Keratinocyte (primary cell): ENCODE results near the gene NHLRC2. TPM values are rescaled to one million over a fixed set of nuclear protein-coding genes. Genes with fewer than 3 reads are reported as not detected.
A peak's percentile ranks its signal among the peaks of the same experiment; 100 is the strongest.

Source experiments
- DNase-seq: peaks from one replicate; pipeline ENCODE4 v3.0.0-alpha.2; 2011; ENCODE audit warnings: low read depth, missing footprints, low spot score
- FAIRE-seq: peaks from 2 replicates; lab custom pipeline; 2011; peaks lifted over from hg19 to GRCh38; lab: Jason Lieb, UNC
- H2AFZ ChIP-seq: 2 replicates; pipeline ENCODE4 v1.6.0; 2012; ENCODE audit warnings: low read length, control low read depth, inconsistent platforms; ENCODE audit not compliant: control insufficient read depth
- H3K27ac ChIP-seq: 2 replicates; pipeline ENCODE4 v1.5.1; 2011; ENCODE audit warnings: low read length; ENCODE audit not compliant: control insufficient read depth, insufficient read depth
- H3K27me3 ChIP-seq: 3 replicates; pipeline ENCODE4 v1.6.0; 2011; ENCODE audit warnings: low read length; ENCODE audit not compliant: control insufficient read depth, insufficient read depth; ENCODE audit errors: extremely low read depth
- H3K36me3 ChIP-seq, 2 experiments: 2 replicates in 1 of 2; 3 replicates in 1 of 2; pipeline ENCODE4 v1.5.1; 2011; ENCODE audit warnings: low read length in 2 of 2, mild to moderate bottlenecking in 1 of 2; ENCODE audit not compliant: control insufficient read depth in 2 of 2, insufficient read depth in 2 of 2; ENCODE audit errors: extremely low read depth in 1 of 2
- H3K4me1 ChIP-seq: 3 replicates; pipeline ENCODE4 v1.5.1; 2011; ENCODE audit warnings: low read length; ENCODE audit not compliant: control insufficient read depth, insufficient read depth; ENCODE audit errors: extremely low read depth
- H3K4me2 ChIP-seq: 3 replicates; pipeline ENCODE4 v1.6.0; 2011; ENCODE audit warnings: low read depth, low read length; ENCODE audit not compliant: control insufficient read depth, insufficient read depth; ENCODE audit errors: extremely low read depth
- H3K4me3 ChIP-seq, 3 experiments: fragments of 200-600 bp in 1 of 3; sonication (generic) in 1 of 3; 2 replicates in 2 of 3; 3 replicates in 1 of 3; pipeline ENCODE4 v1.5.1; 2011 to 2016; ENCODE audit warnings: low read length in 3 of 3, mild to moderate bottlenecking in 3 of 3, control low read depth in 2 of 3, inconsistent platforms in 1 of 3, low read depth in 1 of 3, mixed read lengths in 1 of 3, mixed run types in 1 of 3, moderate library complexity in 1 of 3; ENCODE audit not compliant: control insufficient read depth in 2 of 3, insufficient read depth in 2 of 3; ENCODE audit errors: extremely low read depth in 1 of 3
- H3K79me2 ChIP-seq: 2 replicates; pipeline ENCODE4 v1.6.0; 2012; ENCODE audit warnings: low read length; ENCODE audit not compliant: control insufficient read depth, insufficient read depth
- H3K9ac ChIP-seq: 3 replicates; pipeline ENCODE4 v1.6.0; 2011; ENCODE audit warnings: low read length; ENCODE audit not compliant: control insufficient read depth, insufficient read depth; ENCODE audit errors: extremely low read depth
- H3K9me1 ChIP-seq: 3 replicates; pipeline ENCODE4 v1.6.0; 2011; ENCODE audit warnings: low read length; ENCODE audit not compliant: control insufficient read depth, insufficient read depth; ENCODE audit errors: extremely low read depth
- H3K9me3 ChIP-seq: 2 replicates; pipeline ENCODE4 v1.5.1; 2012; ENCODE audit warnings: low read depth, low read length; ENCODE audit not compliant: control insufficient read depth
- H4K20me1 ChIP-seq: 3 replicates; pipeline ENCODE4 v1.6.0; 2011; ENCODE audit warnings: low read length; ENCODE audit not compliant: control insufficient read depth, insufficient read depth; ENCODE audit errors: extremely low read depth
- CTCF ChIP-seq, 3 experiments: IDR thresholded peaks in 1 of 3; conservative IDR thresholded peaks in 1 of 3; optimal IDR thresholded peaks in 1 of 3; 2 replicates in 2 of 3; 3 replicates in 1 of 3; pipeline versions ENCODE3 to v1.5.1; 2011; ENCODE audit warnings: low read length in 3 of 3, mild to moderate bottlenecking in 3 of 3, moderate library complexity in 2 of 3, control low read depth in 1 of 3, inconsistent platforms in 1 of 3; ENCODE audit not compliant: insufficient read depth in 2 of 3; ENCODE audit errors: extremely low read depth in 1 of 3
- EZH2 ChIP-seq: IDR thresholded peaks from one replicate; pipeline ENCODE4 v1.6.1; 2012; ENCODE audit warnings: inconsistent platforms, mild to moderate bottlenecking, low read length, moderate library complexity
- dilution Hi-C: fragments of 300-500 bp; cut with MboI; formaldehyde crosslinking; loops from one replicate; pipeline ENCODE4 v1.7.0; 2020; ENCODE audit warnings: low sequenced_read_pairs; ENCODE audit not compliant: extremely low pct_ligation_motif_present
- polyA plus RNA-seq, 5 experiments: library from polyadenylated mRNA; depleted of rRNA in 3 of 5; stranded (reverse) in 3 of 5; stranded (forward) in 1 of 5; unstranded in 1 of 5; fragments of >200 nt; gene quantifications; 1 replicate in 1 of 5; 2 replicates in 3 of 5; 3 replicates in 1 of 5; pipeline versions ENCODE4 v1.2.1 to v1.2.3, GENCODE V29; 2011 to 2012; ENCODE audit warnings: missing spikeins in 2 of 5, low read depth in 1 of 5, low replicate concordance in 1 of 5

The NHLRC2 gene
- polyA plus RNA-seq, 1 donor (not counting 4 experiments of a cell fraction or from before 2014, with no cell fraction given): 7.5 TPM

- Histone ChIP-seq H3K36me3 (peaks cover 0 to 6% of the 10 kb centered on the region in 2 experiments), H4K20me1 (no peaks in the 10 kb centered on the region), H3K4me1 (peaks cover 37% of the 10 kb centered on the region), H3K9me3 (no peaks in the 10 kb centered on the region), H3K9ac (peak overlapping the region; percentile 95), H3K27me3 (no peaks in the 10 kb centered on the region), H2AFZ (peak overlapping the region; percentile 93), H3K4me3 (peak overlapping the region; percentile 84 to 97 (median 93)), H3K4me2 (peak overlapping the region; percentile 77), H3K9me1 (no peaks in the 10 kb centered on the region), H3K79me2 (peaks cover 36% of the 10 kb centered on the region), H3K27ac (peak overlapping the region; percentile 96)
- no peak for TF ChIP-seq CTCF (optimal IDR thresholded peaks at IDR 0.05 in 1 of 3, IDR thresholded peaks at IDR 0.05 in 1 of 3, conservative IDR thresholded peaks at IDR 0.05 in 1 of 3; ENCODE audit: extremely low read depth in 1 of 3, insufficient read depth in 2 of 3, low read length in 3 of 3)
- no peak for TF ChIP-seq EZH2
- FAIRE-seq (peak; percentile 46), DNase-seq (no peak)
- dilution Hi-C loops: no loop called here
Observed at GRCh38 chr10:113854761-113855588, 514 bp downstream of the NHLRC2 start.

DNA sequence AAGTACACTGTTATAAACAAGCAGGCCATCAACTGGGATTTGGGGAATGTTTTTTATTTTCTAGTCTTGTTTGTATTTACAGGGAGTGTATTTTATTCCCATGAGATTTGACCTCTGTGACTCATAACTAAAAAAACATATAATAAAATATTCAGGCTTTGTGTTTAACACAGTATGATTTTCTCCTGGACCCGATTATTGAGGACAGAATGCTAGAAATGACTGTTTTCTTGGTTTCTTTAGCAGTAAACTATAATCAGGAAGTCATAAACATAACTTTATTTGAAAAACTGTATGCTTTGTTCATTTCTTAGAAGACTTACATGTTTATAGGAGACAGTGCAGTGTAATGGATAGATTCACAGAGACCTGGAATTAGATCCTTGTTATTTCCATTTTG is 2.1 kb downstream of the NHLRC2 start:
- FAIRE-seq: no peak
- H2AFZ ChIP-seq: no peak overlapping the region
- TF ChIP-seq CTCF (optimal IDR thresholded peaks at IDR 0.05 in 1 of 3, IDR thresholded peaks at IDR 0.05 in 1 of 3, conservative IDR thresholded peaks at IDR 0.05 in 1 of 3; ENCODE audit: extremely low read depth in 1 of 3, insufficient read depth in 2 of 3, low read length in 3 of 3): no peak
- TF ChIP-seq EZH2: no peak
- peaks cover 36% of the 10 kb centered on the region for H3K79me2 ChIP-seq
- H3K4me1 ChIP-seq: peaks cover 37% of the 10 kb centered on the region
- no peaks in the 10 kb centered on the region for H3K9me1 ChIP-seq
- H3K27me3 ChIP-seq: no peaks in the 10 kb centered on the region
- H3K36me3 ChIP-seq: peaks cover 3 to 11% of the 10 kb centered on the region in 2 experiments
- H3K27ac ChIP-seq: peak overlapping the region; percentile 96
- H3K4me2 ChIP-seq: peak overlapping the region; percentile 77
- H3K9ac ChIP-seq: peak overlapping the region; percentile 95
- H4K20me1 ChIP-seq: no peaks in the 10 kb centered on the region
- no peak for DNase-seq
- dilution Hi-C loops: no loop called here
- H3K9me3 ChIP-seq: no peaks in the 10 kb centered on the region
- H3K4me3 ChIP-seq: peak overlapping the region in 2 of 3 experiments; percentile 93 to 97
